ENCODE measurements around the gene SUSD1. TPM values are rescaled to one million over a fixed set of nuclear protein-coding genes. Genes with fewer than 3 reads are reported as not detected.

Gene SUSD1
- total and polyA plus RNA-seq, 2 donors from 2014 or later, result 11.0 to 19.8 TPM

DNA sequence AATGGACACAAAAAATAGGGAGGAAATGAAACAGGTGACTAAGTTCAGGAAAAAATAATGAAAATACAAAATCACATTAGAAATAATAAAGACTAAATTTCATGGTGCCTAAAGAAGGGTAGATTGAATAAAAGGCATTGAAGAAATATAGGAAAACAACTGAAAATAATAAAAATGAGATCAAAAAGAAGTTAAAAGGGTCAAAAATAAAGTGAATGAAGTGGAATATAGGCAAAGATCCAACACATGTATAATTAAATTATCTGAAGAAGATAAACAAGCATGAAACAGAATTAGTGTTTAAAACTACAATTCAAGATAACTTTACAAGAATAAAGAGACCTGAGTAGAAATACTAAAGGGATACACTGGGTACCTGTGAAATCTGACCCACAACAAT, 87.6 kb downstream of the SUSD1 start:
- Histone ChIP-seq H3K9ac (ENCODE audit: low read length in 3 of 3) (no peak overlapping the region), H3K4me1 (ENCODE audit: control insufficient read depth in 2 of 3, insufficient read depth in 2 of 3, low read depth in 1 of 3, low read length in 3 of 3) (no peaks in the 10 kb centered on the region), H3K9me3 (ENCODE audit: control insufficient read depth in 2 of 3, insufficient read depth in 1 of 3, low read length in 3 of 3) (no peaks in the 10 kb centered on the region), H3K4me3 (ENCODE audit: low read length in 3 of 3) (no peak overlapping the region), H3K27me3 (ENCODE audit: control insufficient read depth, insufficient read depth, low read length) (no peaks in the 10 kb centered on the region), H3K36me3 (ENCODE audit: control insufficient read depth in 2 of 3, insufficient read depth in 3 of 3, low read length in 3 of 3) (no peaks in the 10 kb centered on the region), H3K27ac (ENCODE audit: low read depth in 2 of 2, low read length in 2 of 2) (no peak overlapping the region)
- intact Hi-C loops (cut with DNase I), result no loop called here
- DNase-seq (no peak), FAIRE-seq (no peak)
- TF ChIP-seq, protein P1, sequence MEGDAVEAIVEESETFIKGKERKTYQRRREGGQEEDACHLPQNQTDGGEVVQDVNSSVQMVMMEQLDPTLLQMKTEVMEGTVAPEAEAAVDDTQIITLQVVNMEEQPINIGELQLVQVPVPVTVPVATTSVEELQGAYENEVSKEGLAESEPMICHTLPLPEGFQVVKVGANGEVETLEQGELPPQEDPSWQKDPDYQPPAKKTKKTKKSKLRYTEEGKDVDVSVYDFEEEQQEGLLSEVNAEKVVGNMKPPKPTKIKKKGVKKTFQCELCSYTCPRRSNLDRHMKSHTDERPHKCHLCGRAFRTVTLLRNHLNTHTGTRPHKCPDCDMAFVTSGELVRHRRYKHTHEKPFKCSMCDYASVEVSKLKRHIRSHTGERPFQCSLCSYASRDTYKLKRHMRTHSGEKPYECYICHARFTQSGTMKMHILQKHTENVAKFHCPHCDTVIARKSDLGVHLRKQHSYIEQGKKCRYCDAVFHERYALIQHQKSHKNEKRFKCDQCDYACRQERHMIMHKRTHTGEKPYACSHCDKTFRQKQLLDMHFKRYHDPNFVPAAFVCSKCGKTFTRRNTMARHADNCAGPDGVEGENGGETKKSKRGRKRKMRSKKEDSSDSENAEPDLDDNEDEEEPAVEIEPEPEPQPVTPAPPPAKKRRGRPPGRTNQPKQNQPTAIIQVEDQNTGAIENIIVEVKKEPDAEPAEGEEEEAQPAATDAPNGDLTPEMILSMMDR (IDR thresholded peaks at IDR 0.05; ENCODE audit: borderline replicate concordance, extremely low read depth, insufficient read depth), result no peak

- TF ChIP-seq, protein P1 (IDR thresholded peaks at IDR 0.05; ENCODE audit: borderline replicate concordance, extremely low read depth, insufficient read depth), result peak; percentile 52
- DNase-seq, result peak in 2 of 5 donors; percentile 25 to 30
- Histone ChIP-seq H3K36me3 (ENCODE audit: control insufficient read depth in 2 of 3, insufficient read depth in 3 of 3, low read length in 3 of 3) (no peaks in the 10 kb centered on the region), H3K27ac (ENCODE audit: low read depth in 2 of 2, low read length in 2 of 2) (no peak overlapping the region), H3K4me1 (ENCODE audit: control insufficient read depth in 2 of 3, insufficient read depth in 2 of 3, low read depth in 1 of 3, low read length in 3 of 3) (no peaks in the 10 kb centered on the region), H3K9me3 (ENCODE audit: control insufficient read depth in 2 of 3, insufficient read depth in 1 of 3, low read length in 3 of 3) (no peaks in the 10 kb centered on the region), H3K9ac (ENCODE audit: low read length in 3 of 3) (no peak overlapping the region), H3K4me3 (ENCODE audit: low read length in 3 of 3) (no peak overlapping the region), H3K27me3 (ENCODE audit: control insufficient read depth, insufficient read depth, low read length) (no peaks in the 10 kb centered on the region)
- peak; percentile 82 for FAIRE-seq
- intact Hi-C loops (cut with DNase I), result no loop called here
These were observed 88.5 kb downstream of the SUSD1 start for GRCh38 chr9:112086627-112087026.

GRCh38 chr9:112084907-112085306, 90.2 kb downstream of the SUSD1 start:
- H3K4me3 ChIP-seq (ENCODE audit: low read length in 3 of 3), result no peak overlapping the region
- FAIRE-seq (no peak), DNase-seq (no peak)
- no peaks in the 10 kb centered on the region for H3K4me1 ChIP-seq (ENCODE audit: control insufficient read depth in 2 of 3, insufficient read depth in 2 of 3, low read depth in 1 of 3, low read length in 3 of 3)
- TF ChIP-seq, protein P1 (IDR thresholded peaks at IDR 0.05; ENCODE audit: borderline replicate concordance, extremely low read depth, insufficient read depth), result no peak
- no peaks in the 10 kb centered on the region for H3K9me3 ChIP-seq (ENCODE audit: control insufficient read depth in 2 of 3, insufficient read depth in 1 of 3, low read length in 3 of 3)
- H3K27me3 ChIP-seq (ENCODE audit: control insufficient read depth, insufficient read depth, low read length), result no peaks in the 10 kb centered on the region
- H3K36me3 ChIP-seq (ENCODE audit: control insufficient read depth in 2 of 3, insufficient read depth in 3 of 3, low read length in 3 of 3), result peaks cover 0 to 3% (median 0%) of the 10 kb centered on the region in 3 donors
- no peak overlapping the region for H3K27ac ChIP-seq (ENCODE audit: low read depth in 2 of 2, low read length in 2 of 2)
- intact Hi-C loops (cut with DNase I), result no loop called here
- no peak overlapping the region for H3K9ac ChIP-seq (ENCODE audit: low read length in 3 of 3)

GRCh38 chr9:112084334-112084733, 90.8 kb downstream of the SUSD1 start:
- H3K27ac ChIP-seq (ENCODE audit: low read depth in 2 of 2, low read length in 2 of 2), result no peak overlapping the region
- FAIRE-seq (no peak), DNase-seq (no peak)
- no peak overlapping the region for H3K9ac ChIP-seq (ENCODE audit: low read length in 3 of 3)
- no peaks in the 10 kb centered on the region for H3K9me3 ChIP-seq (ENCODE audit: control insufficient read depth in 2 of 3, insufficient read depth in 1 of 3, low read length in 3 of 3)
- TF ChIP-seq, protein P1 (IDR thresholded peaks at IDR 0.05; ENCODE audit: borderline replicate concordance, extremely low read depth, insufficient read depth), result no peak
- intact Hi-C loops (cut with DNase I), result no loop called here
- H3K27me3 ChIP-seq (ENCODE audit: control insufficient read depth, insufficient read depth, low read length), result no peaks in the 10 kb centered on the region
- H3K4me3 ChIP-seq (ENCODE audit: low read length in 3 of 3), result no peak overlapping the region
- no peaks in the 10 kb centered on the region for H3K4me1 ChIP-seq (ENCODE audit: control insufficient read depth in 2 of 3, insufficient read depth in 2 of 3, low read depth in 1 of 3, low read length in 3 of 3)
- peaks cover 0 to 3% (median 0%) of the 10 kb centered on the region in 3 donors for H3K36me3 ChIP-seq (ENCODE audit: control insufficient read depth in 2 of 3, insufficient read depth in 3 of 3, low read length in 3 of 3)

Measured in kidney (tissue), 14 donors.